NB4 (cell line): Measurements from ENCODE around the gene MCHR2.

Source experiments
- MYC ChIP-seq: IDR thresholded peaks from 2 replicates; pipeline ENCODE4 v1.6.1; 2011; ENCODE audit warnings: low read depth, low read length
- TF ChIP-seq, protein P1 (sequence below): IDR thresholded peaks from one replicate; pipeline ENCODE4 v1.5.1; 2012; ENCODE audit warnings: low read depth, low read length

DNA sequence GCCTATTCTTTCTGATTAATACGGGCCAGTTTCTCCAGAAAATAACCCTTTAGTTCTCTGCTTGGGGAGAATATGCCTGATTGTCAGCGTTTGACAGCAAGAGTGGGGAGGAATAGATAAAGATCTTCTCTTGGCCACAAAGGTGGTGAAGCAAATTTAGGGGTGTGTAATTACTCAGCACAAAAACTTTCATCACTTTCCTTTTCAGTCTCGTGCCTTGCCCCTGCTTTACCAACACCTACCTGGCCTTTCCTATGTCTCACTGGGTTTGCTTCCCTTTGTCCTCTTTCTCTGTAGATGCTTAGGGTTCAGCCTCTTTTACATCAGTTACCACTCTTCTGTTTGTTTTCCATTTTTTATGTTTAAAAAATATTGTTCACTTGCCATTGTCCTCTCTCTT, 99.2 kb downstream of the MCHR2 start:
- TF ChIP-seq, protein P1, sequence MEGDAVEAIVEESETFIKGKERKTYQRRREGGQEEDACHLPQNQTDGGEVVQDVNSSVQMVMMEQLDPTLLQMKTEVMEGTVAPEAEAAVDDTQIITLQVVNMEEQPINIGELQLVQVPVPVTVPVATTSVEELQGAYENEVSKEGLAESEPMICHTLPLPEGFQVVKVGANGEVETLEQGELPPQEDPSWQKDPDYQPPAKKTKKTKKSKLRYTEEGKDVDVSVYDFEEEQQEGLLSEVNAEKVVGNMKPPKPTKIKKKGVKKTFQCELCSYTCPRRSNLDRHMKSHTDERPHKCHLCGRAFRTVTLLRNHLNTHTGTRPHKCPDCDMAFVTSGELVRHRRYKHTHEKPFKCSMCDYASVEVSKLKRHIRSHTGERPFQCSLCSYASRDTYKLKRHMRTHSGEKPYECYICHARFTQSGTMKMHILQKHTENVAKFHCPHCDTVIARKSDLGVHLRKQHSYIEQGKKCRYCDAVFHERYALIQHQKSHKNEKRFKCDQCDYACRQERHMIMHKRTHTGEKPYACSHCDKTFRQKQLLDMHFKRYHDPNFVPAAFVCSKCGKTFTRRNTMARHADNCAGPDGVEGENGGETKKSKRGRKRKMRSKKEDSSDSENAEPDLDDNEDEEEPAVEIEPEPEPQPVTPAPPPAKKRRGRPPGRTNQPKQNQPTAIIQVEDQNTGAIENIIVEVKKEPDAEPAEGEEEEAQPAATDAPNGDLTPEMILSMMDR, result no peak
- no peak for TF ChIP-seq MYC
